CD4-positive, alpha-beta T cell (primary cell): ENCODE results near the gene OSBPL10. TPM values are rescaled to one million over a fixed set of nuclear protein-coding genes. Genes with fewer than 3 reads are reported as not detected.

Experiments
- ATAC-seq: fragments of 200-7000 bp; cut with Tn5 transposase; one replicate; pipeline ENCODE4 v1.10.0; 2022; ENCODE audit warnings: mild to moderate bottlenecking; ENCODE audit not compliant: poor library complexity
- CTCF ChIA-PET: fragments of 350-600 bp; sonication (Branson Sonifier 250); formaldehyde crosslinking; loops from one replicate; lab custom pipeline; 2021; ENCODE audit warnings: antibody characterized with exemption, inconsistent platforms; lab: Charles Lee
- POLR2A ChIA-PET: fragments of 350-600 bp; sonication (Branson Sonifier 250); formaldehyde crosslinking; loops from one replicate; lab custom pipeline; 2021; ENCODE audit warnings: antibody characterized with exemption, inconsistent platforms; lab: Charles Lee
- DNase-seq, 14 experiments: peaks; one replicate each; pipeline ENCODE4 v3.0.0-alpha.2; 2013 to 2020; ENCODE audit warnings: mixed read lengths in 2 of 14
- H3K27ac ChIP-seq, 2 donors: one replicate each; pipeline versions ENCODE4 v1.5.1 to v1.7.0; 2013; ENCODE audit warnings: low read length in 2 of 2, low read depth in 1 of 2, mild to moderate bottlenecking in 1 of 2
- H3K27me3 ChIP-seq, 2 experiments: 1 replicate in 1 of 2; 2 replicates in 1 of 2; pipeline versions ENCODE4 v1.6.1 to v1.7.0; 2013; ENCODE audit warnings: low read length in 2 of 2, control low read depth in 1 of 2, mild to moderate bottlenecking in 1 of 2, moderate library complexity in 1 of 2; ENCODE audit not compliant: insufficient read depth in 2 of 2, control insufficient read depth in 1 of 2
- H3K36me3 ChIP-seq: one replicate; pipeline ENCODE4 v1.6.1; 2013; ENCODE audit warnings: low read length, control low read depth; ENCODE audit not compliant: insufficient read depth
- H3K4me1 ChIP-seq: one replicate; pipeline ENCODE4 v1.6.1; 2013; ENCODE audit warnings: low read length, control low read depth; ENCODE audit not compliant: insufficient read depth
- H3K4me3 ChIP-seq: one replicate; pipeline ENCODE4 v1.5.1; 2013; ENCODE audit warnings: mild to moderate bottlenecking, low read length, moderate library complexity
- H3K9me3 ChIP-seq, 2 experiments: 1 replicate in 1 of 2; 2 replicates in 1 of 2; pipeline versions ENCODE4 v1.6.1 to v1.7.0; 2013; ENCODE audit warnings: low read length in 2 of 2, mild to moderate bottlenecking in 2 of 2, control low read depth in 1 of 2, moderate library complexity in 1 of 2; ENCODE audit not compliant: control insufficient read depth in 1 of 2, insufficient read depth in 1 of 2
- H3K27ac Mint-ChIP-seq: one replicate; pipeline ENCODE4 v1.8.0; 2020; ENCODE audit warnings: mixed read lengths
- H3K27me3 Mint-ChIP-seq: one replicate; pipeline ENCODE4 v1.8.0; 2021; ENCODE audit warnings: mixed read lengths
- H3K36me3 Mint-ChIP-seq: one replicate; pipeline ENCODE4 v1.8.0; 2021; ENCODE audit warnings: low read depth, mixed read lengths
- H3K4me1 Mint-ChIP-seq: one replicate; pipeline ENCODE4 v1.8.0; 2021; ENCODE audit warnings: low read depth, mixed read lengths
- H3K4me3 Mint-ChIP-seq: one replicate; pipeline ENCODE4 v1.8.0; 2020; ENCODE audit warnings: mild to moderate bottlenecking, mixed read lengths
- H3K9me3 Mint-ChIP-seq: one replicate; pipeline ENCODE4 v1.8.0; 2020; ENCODE audit warnings: mixed read lengths
- CTCF ChIP-seq: fragments of 200-600 bp; IDR thresholded peaks from one replicate; pipeline ENCODE4 v1.8.0; 2022; ENCODE audit warnings: antibody characterized with exemption, mild to moderate bottlenecking
- intact Hi-C, 2 experiments: fragments of 100-400 bp; cut with DNase I in 1 of 2; cut with micrococcal nuclease in 1 of 2; formaldehyde crosslinking; loops; one replicate each; pipeline versions ENCODE4 v1.15.1 to v1.9.0; 2023 to 2025; cut with DNase I, micrococcal nuclease
- total RNA-seq, 174 experiments: library from RNA in 2 of 174; stranded (reverse) in 2 of 174; gene quantifications; one replicate each; pipeline ENCODE4 v1.2.3 and lab custom pipeline; 2021 to 2026

OSBPL10 gene
- total RNA-seq, 2 experiments from 2014 or later, result not detected

GRCh38 chr3:31848911-31849310, 132.2 kb downstream of the OSBPL10 start:
- intact Hi-C loops, result no loop called here
- Mint-ChIP-seq H3K36me3 (no peaks in the 10 kb centered on the region), H3K9me3 (no peaks in the 10 kb centered on the region), H3K4me1 (no peaks in the 10 kb centered on the region), H3K27ac (no peak overlapping the region), H3K4me3 (no peak overlapping the region), H3K27me3 (peaks cover 7% of the 10 kb centered on the region)
- H3K27me3 ChIP-seq, result no peaks in the 10 kb centered on the region
- H3K4me1 ChIP-seq, result no peaks in the 10 kb centered on the region
- no peak for TF ChIP-seq CTCF
- no peak overlapping the region for H3K4me3 ChIP-seq
- DNase-seq (no peak), ATAC-seq (no peak)
- no peaks in the 10 kb centered on the region for H3K9me3 ChIP-seq
- H3K36me3 ChIP-seq, result no peaks in the 10 kb centered on the region
- H3K27ac ChIP-seq, result no peak overlapping the region
- POLR2A ChIA-PET, result no interaction called here
- CTCF ChIA-PET, result no interaction called here

- H3K27me3 ChIP-seq, result no peaks in the 10 kb centered on the region
- Mint-ChIP-seq H3K36me3 (no peaks in the 10 kb centered on the region), H3K27me3 (peaks cover 7% of the 10 kb centered on the region), H3K4me3 (no peak overlapping the region), H3K27ac (no peak overlapping the region), H3K4me1 (no peaks in the 10 kb centered on the region), H3K9me3 (no peaks in the 10 kb centered on the region)
- TF ChIP-seq CTCF, result no peak
- POLR2A ChIA-PET, result no interaction called here
- no peaks in the 10 kb centered on the region for H3K4me1 ChIP-seq
- H3K9me3 ChIP-seq, result no peaks in the 10 kb centered on the region
- ATAC-seq (no peak), DNase-seq (no peak)
- no peak overlapping the region for H3K27ac ChIP-seq
- intact Hi-C loops, result no loop called here
- CTCF ChIA-PET, result no interaction called here
- H3K4me3 ChIP-seq, result no peak overlapping the region
- H3K36me3 ChIP-seq, result no peaks in the 10 kb centered on the region
These were observed 132.8 kb downstream of the OSBPL10 start for GRCh38 chr3:31848163-31848818.

- Mint-ChIP-seq H3K4me3 (no peak overlapping the region), H3K9me3 (no peaks in the 10 kb centered on the region), H3K4me1 (no peaks in the 10 kb centered on the region), H3K27me3 (peaks cover 7% of the 10 kb centered on the region), H3K36me3 (no peaks in the 10 kb centered on the region), H3K27ac (no peak overlapping the region)
- DNase-seq, result no peak
- no peak for ATAC-seq
- H3K27me3 ChIP-seq, result no peaks in the 10 kb centered on the region
- POLR2A ChIA-PET, result no interaction called here
- CTCF ChIA-PET, result no interaction called here
- H3K27ac ChIP-seq, result no peak overlapping the region
- no peak overlapping the region for H3K4me3 ChIP-seq
- no peaks in the 10 kb centered on the region for H3K4me1 ChIP-seq
- TF ChIP-seq CTCF, result no peak
- no peaks in the 10 kb centered on the region for H3K36me3 ChIP-seq
- H3K9me3 ChIP-seq, result no peaks in the 10 kb centered on the region
- intact Hi-C loops, result no loop called here
These were observed 133.3 kb downstream of the OSBPL10 start for GRCh38 chr3:31847760-31848159.
